ENCODE results near the gene USP16.

Gene USP16

GRCh38 chr21:29085106-29085752 lies 60.8 kb downstream of the USP16 start:
- no peak for DNase-seq

GRCh38 chr21:29091033-29091432 lies 66.6 kb downstream of the USP16 start:
- no peak for DNase-seq

GRCh38 chr21:29092102-29092959 lies 67.9 kb downstream of the USP16 start:
- no peak for DNase-seq

- no peak for DNase-seq
These were observed 71.9 kb downstream of the USP16 start for GRCh38 chr21:29096218-29097015.

- DNase-seq = no peak
These were observed 73.7 kb downstream of the USP16 start for GRCh38 chr21:29098156-29098555.

- no peak for DNase-seq
These were observed 78.4 kb downstream of the USP16 start for GRCh38 chr21:29102791-29103257.
